ENCODE data around the gene DIP2B.

The DIP2B gene

DNA sequence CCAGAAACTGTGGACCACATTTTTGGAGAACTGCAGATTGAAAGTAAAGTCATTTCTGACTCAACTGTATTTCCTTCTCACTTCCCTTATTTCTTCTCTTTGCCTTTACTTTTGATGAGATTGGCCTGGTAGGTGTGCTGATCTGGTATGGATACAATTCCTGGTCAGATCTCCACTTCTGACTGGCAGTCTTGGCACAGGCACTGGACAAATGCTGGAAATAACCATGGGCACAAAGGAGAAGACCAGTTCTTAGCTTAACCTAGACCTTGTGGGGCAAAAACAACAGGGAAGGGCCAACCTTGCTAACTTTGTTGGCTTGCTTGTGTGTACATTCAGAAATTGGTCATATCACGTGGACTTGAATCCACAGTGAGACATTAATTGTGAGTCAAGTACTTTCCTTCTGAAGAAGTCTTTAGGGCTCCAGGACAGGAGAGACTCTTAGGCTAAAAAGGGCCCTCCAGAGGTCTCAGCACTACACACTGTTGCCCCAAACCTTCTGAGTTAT, 75.0 kb downstream of the DIP2B start:
- DNase-seq (ENCODE audit: low spot score) = peak; percentile 88

DNA sequence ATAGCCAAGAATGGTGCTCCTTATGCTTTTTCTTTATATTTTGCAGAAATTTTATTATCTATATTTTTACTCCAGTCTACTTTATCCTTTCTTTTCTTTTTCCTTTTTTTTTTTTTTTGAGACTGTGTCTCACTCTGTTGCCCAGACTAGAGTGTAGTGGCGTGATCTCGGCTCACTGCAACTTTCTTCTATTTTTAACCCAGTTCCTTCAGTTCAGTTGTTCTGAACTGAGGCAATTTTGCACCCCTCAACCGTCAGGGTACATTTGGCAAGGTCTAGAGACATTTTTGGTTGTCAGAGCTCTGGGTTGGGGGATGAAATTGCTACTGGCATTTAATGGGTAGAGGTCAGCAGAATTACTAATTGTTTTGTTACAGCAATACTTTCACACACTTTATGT, 75.7 kb downstream of the DIP2B start:
- no peak for DNase-seq (ENCODE audit: low spot score)

DNA sequence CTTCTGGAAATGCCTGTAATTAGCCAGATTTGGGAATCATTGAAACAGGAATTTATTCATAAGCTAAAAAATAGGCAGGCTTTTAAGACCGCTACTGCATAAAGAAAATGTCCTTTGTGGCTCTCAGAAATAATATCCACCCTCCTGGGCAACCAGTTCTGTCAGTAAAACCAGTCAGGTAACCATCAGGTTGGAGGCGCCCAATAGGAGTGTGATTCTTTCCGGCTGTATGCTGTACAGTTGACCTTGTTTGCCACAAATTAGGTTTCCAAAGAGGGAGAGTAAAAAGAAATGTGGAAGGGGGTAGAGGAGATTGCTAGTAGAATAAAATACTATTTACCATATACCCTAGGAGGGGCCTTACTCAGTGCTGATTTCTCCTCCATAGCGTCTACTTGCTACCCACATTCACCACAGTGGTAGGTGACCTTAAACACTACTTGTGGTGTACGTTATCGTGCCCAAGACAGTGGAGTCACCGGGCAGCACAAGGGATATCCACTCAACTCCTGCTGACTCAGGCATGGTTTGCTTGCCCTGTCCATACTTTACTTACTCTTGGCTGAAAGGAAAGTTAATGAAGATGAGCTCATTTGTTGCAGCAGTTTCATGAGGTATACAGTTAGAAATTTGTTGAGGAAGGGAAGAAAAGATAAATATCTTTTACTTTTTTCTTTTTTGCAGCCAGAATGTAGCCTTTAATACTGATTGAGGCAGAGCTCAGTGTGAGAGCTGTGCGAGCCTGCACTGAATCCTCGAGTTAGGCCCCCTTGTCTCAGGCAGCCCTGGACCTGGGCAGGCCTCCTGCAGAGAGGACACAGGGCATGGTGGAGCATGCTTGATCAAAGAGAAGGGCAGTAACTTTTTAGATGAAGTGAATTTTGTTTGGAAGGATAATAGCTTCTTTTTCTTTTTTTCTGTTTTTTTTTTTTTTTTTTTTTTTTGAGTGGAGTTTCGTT, 76.7 kb downstream of the DIP2B start:
- peak; percentile 87 for DNase-seq (ENCODE audit: low spot score)

DNA sequence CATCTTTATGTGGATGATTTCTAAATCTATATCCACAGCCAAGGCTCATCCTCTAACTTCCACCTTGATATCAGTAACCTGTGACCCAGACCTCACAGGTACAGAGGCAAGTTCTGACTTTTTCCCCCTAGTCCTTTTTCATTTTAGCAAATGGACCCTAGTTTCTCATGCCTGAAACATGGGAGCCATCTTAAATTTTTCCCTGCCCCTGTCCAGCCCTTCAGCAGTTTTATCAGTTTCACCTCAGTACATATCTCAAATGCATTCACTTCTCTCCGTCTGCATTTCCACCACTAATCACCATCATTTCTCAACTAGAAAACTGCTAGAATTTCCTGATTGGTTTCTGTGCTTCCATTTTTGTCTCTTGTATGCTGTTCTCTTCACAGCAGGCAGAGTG, 79.3 kb downstream of the DIP2B start:
- no peak for DNase-seq (ENCODE audit: low spot score)

DNA sequence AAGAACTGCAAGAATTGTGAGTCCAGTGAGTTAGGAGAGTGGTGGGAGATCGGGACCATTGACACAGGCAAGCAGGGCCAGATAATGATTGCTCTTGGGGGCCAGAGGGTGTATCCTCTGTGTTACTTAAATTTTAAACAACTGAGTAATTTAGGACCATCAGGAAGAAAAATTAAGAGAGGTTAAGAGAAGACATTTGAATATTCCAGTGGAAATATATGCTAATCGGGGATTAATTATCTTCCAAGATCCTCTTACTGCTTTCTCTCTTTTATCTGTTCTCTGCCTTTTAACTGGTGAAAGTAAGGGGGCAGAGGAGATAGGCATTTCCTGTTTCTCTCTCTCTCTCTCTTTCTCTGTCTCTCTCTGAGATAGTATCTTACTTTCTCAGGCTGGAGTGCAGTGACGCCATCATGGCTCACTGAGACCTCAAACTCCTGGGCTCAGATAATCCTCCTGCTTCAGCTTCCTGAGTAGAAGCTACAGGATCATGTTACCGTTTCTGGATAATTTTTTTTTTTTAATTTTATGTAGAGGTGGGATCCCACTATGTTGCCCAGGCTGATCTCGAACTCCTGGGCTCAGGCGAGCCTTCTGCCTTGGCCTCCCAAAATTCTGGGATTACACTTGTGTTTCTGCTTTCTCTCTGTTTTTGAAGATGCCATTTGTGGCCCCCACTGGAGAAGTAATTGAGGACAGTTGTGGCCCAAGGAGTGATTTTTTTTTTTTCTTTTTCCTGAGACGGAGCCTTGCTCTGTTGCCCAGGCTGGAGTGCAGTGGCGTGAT, 85.1 kb downstream of the DIP2B start:
- DNase-seq (ENCODE audit: low spot score) = peak; percentile 53

DNA sequence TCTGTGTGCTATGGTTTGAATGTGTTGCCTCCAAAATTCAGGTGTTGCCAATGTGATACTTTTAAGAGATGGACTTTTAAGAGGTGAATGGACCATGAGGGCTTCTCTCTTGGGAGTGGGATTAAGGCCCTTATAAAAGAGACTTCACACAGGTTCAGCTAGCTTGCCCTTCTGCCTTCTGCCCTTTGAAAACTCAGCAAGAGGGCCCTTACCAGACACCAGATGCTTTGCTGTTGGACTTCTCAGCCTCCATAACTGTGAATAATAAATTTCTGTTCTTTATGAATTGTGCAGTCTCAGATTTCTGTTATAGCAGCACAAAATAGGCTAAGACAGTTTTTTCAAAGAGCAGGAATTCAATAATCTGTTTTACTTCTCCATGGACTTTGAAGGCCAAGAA, 86.1 kb downstream of the DIP2B start:
- no peak for DNase-seq (ENCODE audit: low spot score)

DNA sequence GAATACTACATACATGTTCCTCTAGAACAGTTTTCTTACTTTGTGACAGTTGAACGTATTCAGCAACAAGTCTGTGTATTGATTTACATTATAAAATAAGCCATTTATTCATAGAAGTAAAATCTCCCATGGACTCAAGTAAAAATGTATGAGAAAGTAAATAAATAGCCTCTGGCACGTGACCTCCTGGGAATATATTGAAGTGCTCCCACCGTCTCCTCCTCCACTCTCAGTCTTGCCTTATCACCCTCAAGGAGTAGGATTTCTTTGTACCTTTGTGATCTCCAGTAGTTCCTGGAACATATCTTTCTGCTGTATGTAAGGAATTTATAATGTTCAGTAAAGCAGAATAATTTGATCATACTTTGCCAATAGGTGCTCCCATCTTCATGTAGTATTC, 90.9 kb downstream of the DIP2B start:
- DNase-seq (ENCODE audit: low spot score) = no peak

DNA sequence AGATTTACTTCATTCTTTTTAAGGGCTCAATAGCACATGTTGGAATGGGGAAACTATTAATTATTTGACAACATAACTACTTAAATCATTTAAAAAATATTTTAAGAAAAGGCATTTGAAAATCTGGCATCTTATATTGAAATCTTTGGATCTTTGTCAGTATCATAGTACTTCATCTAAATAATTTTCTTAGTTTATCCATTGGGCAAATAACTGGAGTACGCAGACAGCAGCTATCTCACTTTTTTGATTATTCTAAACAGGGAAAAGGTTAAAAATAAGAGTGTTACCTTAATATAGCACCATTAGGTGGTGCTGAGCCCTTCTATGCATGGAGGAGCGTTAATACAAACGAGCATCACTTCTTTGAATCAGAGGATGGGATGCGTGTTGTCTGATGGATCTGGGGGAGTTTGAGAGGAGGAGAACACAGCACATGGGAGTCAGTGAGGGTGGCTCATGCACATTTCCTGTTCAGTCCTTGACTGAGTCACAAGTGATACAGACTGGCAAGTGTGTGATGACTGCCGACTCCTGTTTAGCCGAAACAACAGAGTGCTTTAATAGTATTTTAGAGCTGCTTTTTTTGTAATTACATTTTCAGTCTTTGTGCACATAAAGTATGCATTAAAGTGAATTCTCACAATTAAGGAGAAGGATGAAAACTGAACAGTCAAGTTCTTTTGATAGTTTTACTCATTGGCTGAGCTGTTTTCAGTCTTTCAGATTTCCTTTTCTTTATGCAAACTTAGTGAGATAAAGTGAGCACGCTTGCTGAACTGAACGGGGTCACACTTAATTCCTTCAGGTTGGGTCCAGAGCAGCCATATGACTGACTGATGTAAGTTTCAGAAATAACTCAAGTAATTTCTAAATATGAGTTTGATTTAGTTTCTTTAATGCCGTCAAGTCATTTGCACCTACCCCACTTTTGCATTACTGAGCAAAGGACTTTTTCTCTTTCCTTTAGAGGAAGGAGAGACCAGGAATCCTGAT, 92.7 kb downstream of the DIP2B start:
- peak; percentile 77 for DNase-seq (ENCODE audit: low spot score)

DNA sequence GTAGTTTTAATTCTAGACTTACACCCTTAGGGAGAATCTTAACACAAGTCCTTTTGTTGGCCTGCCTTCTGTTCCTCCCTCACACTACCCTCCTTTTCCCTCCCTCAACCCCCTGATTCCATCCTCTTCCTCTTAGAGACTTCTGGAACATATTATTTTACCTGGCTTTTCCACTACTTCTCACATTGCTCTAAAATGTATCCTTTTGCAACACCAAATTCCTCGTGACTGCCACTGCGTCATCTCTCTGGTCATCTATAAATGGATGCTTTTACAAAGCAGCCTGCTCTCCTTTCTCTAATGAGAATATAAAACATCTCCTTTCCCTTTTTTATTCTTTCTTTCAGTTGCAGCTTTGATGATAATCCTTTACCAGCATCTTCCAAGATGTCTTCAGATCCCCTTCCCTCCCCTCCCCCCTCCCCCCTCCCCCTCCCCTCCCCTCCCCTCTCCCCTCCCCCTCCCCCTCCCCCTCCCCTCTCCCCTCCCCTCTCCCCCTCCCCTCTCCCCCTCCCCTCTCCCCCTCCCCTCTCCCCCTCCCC, 93.6 kb downstream of the DIP2B start:
- peak; percentile 18 for DNase-seq (ENCODE audit: low spot score)

DNA sequence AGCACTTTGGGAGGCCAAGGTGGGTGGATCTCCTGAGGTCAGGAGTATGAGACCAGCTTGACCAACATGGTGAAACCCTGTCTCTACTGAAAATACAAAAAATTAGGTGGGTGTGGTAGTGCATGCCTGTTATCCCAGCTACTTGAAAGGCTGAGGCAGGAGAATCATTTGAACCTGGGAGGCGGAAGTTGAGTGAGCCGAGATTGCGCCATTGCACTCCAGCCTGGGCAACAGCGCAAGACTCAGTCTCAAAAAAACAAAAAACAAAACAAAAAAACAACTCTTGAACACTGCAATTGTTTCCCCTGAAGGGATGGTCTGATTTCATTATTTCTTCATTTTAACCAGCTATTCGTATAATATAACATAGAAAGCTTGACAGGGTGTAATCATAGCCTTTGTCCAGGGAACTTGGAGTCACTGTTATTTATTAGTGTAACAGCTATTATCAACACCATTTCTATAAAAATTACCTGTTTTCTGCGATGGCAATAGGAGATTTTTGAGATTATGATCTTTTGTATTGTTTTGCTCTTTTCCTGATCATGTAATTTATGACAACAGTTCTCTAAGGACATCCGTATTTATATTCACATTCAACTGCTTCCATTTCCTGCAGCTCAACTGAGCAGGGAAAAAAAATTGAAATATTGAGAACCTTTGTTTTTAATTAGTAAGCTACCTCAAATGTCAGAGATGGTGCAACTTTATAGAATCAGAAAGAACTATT, 94.7 kb downstream of the DIP2B start:
- no peak for DNase-seq (ENCODE audit: low spot score)

DNA sequence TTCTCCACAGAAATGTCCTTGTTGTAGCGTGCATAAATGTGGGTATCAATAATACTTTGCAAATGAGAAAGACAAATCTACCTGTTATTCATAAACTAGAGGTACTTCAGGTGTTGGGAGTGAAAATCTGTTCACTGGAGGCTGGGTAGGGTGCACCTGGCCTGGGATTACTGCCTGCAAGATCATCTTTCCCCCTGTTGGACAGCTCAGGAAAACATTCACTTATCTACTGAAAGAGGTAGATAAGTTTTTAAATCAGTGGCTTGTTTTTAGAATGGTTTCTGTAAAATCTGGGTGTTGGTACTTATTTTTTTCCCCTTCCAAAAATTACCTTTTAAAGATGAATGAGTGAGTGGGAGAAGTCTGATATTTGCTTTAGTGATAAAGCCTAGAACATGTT, 95.6 kb downstream of the DIP2B start:
- no peak for DNase-seq (ENCODE audit: low spot score)

DNA sequence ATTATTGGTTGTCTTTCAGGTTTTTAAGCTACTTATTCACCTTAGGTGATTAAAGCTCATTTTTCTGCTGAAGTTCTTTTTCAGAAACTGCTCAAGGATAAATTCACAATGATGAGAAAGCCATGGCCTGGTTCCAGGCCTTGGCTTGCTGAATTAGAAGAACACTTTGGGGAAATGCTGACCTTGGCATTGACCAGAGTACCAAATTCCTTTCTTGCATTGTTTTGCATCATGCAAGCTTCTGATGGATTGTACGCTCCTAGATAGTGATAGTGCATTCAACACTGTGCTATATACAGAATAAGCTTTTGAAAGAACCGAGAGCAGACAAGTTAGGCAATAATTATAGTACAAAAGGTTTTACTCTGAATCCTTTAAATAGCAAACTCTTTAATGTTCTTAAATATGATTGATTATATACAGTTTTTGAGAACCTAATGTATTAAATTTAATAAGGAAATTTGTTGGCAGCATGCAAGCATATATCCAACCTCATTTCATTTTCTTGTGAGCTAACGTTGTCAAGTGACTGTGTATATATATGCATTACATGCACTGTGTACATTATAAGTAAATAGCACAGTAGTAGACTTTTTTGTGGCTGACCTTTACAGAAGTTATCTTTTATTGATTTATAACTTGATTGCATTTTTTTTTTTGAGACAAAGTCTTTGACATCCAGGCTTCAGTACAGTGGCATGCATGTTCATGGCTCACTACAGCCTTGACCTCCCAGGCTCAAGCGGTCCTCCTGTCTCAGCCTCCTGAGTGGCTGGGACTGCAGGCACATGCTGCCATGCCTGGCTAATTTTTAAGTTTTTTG, 99.2 kb downstream of the DIP2B start:
- no peak for DNase-seq (ENCODE audit: low spot score)

DNA sequence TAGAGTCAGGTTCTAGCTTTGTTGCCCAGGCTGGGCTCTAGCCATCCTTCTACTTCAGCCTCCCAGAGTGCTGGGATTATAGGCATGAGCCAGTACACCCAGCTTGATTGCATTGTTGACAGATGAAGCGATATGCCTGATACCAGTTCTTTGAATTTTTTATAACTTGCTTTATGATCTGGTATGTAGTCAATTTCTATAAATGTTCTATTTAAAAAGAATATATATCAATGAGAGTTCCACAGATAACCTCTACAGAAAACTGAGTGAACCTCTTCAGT, 99.8 kb downstream of the DIP2B start:
- no peak for DNase-seq (ENCODE audit: low spot score)

DNA sequence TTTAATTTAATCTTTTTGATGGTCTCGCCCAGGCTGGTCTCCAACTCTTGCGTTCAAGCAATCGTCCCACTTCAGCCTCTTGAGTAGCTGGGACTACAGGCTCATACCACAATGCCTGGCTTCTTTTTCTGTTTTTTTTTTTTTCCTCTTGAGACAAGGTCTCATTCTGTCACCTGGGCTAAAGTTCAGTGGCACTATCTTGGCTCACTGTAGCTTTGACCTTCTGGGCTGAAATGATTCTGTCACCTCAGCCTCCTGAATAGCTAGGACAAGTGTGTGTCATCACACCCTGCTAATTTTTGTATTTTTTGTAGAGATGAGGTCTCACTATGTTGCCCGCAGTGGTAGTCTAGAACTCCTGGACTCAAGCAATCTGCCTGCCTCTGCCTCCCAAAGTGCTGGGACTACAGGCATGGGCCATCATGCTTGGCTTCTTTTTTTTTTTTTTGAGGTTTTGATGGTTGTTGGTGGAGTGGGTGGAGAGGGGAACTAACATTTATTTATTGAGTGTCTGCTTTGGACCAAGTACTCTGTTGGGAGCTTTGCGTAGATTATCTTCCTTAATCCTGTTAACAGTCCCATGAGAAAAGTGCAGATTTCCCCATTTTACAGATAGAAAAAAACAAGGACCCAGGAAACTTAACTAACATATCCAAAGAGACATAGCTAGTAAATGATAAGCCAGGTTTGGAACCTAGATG, 102.0 kb downstream of the DIP2B start:
- DNase-seq (ENCODE audit: low spot score) = no peak

DNA sequence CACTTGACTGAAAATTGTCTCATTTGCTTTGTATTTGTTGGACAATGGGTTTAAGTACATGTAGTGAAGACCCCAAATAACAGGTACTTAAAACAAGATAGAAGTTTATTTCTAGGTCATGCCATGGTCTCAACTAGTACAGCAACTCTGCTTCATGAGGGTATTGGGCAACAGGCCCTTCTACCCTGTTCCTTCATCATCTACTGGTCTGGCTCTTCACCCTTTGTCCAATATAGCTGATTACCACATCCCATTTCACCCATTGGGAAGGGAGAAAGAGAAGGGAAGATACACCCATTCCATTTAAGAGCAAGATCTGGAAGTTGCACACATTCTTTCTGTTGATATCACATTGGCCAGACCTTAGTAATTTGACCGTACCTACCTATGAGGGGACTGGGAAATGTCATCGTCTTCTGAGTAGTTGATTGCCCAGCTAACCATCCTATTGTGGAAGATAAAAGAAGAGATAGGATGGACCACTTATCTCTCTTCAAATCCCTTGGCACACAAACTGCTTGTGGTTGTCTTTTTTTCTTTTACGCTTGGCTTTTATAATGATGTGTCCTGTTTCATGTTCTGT, 104.6 kb downstream of the DIP2B start:
- no peak for DNase-seq (ENCODE audit: low spot score)

DNA sequence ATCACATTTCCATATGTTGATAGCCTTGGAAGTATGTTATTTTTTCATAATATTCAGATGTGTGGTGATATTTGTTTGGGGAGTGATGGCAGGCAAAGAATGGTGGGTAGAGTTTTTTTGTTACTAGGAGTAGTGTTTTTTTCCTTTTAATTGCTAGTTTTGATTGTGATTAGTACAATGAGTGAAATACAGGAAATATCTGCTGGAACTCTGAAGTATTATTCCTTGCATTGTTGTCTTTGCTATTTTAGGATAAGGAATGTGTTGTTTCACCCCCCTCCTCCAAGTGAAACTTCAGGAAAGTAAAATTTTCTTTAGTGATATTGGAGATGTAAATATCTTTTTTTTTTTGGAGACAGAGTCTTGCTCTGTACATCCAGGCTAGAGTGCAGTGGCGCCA, 105.4 kb downstream of the DIP2B start:
- DNase-seq (ENCODE audit: low spot score) = no peak

DNA sequence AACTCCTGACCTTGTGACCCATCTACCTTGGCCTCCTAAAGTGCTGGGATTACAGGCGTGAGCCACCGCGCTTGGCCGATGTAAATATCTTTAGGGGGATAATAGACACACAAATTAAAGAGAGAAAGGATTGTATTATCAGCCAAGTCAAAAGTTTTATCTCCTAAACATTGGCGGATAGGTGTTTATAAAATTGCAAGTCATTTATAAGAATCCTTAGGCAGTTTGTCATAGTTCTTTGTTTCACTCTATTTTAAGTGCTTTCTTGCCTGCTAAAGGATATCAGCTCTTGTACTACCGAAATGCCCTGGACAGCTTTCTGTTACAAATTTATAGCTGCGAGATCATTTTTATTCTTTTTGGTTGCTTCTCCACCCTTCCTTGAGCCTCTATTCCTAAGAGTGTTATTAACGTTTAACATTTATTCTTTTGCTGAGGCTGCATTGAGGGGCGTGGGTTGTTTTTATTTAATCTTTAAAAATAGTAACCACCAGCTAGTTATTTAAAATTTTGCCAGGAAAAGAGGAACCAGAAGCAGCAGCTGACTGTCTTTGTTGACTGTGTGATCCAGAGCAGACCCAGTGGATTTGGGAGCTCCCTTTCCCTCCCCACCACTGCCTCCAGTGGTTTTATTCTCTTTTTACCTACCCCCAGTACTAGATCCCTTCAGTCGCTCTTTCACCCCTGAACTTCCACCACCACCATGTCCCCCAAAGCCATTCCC, 106.4 kb downstream of the DIP2B start:
- no peak for DNase-seq (ENCODE audit: low spot score)

DNA sequence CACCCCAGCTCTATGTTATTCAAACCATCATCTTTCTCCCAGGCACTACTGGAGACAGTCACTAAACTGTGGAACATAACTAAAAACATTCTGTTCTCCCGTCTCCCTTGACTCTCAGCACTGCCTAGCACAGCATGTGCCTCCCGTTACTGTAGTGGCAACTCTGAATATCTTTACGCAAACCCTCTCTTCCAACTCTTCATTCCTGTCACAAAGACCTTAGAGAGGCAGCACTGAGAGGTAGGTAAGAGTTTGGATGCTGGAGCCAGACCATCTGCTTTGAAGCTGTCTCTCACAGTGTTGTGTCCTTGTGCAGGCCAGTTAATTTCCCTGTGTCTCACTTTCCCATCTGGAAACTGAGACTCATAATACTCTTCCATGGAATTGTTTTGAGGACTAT, 108.1 kb downstream of the DIP2B start:
- DNase-seq (ENCODE audit: low spot score) = no peak
